HepG2 (cell line): Measurements from ENCODE around the gene RALY. TPM values are rescaled to one million over a fixed set of nuclear protein-coding genes. Genes with fewer than 3 reads are reported as not detected.

ENCODE experiments used
- AFF4 ChIP-seq: sonication (generic); formaldehyde crosslinking; IDR thresholded peaks from 2 replicates; pipeline ENCODE4 v1.4.0; 2020; ENCODE audit warnings: missing genetic modification reagents
- ATF2 ChIP-seq: sonication (generic); formaldehyde crosslinking; IDR thresholded peaks from 2 replicates; pipeline ENCODE4 v1.4.0; 2020; ENCODE audit warnings: missing genetic modification reagents
- ATF4 ChIP-seq, 2 experiments: fragments of 450-650 bp in 1 of 2; sonication (generic) in 1 of 2; formaldehyde crosslinking; IDR thresholded peaks; 2 replicates each; pipeline versions ENCODE4 v1.5.0 to v1.8.0; 2020 to 2022; ENCODE audit warnings: mild to moderate bottlenecking in 1 of 2, missing genetic modification reagents in 1 of 2
- CTCF ChIP-seq: sonication (generic); formaldehyde crosslinking; IDR thresholded peaks from 2 replicates; pipeline ENCODE4 v1.5.0; 2020; ENCODE audit warnings: mild to moderate bottlenecking, missing genetic modification reagents, moderate library complexity
- HCFC1 ChIP-seq: fragments of 150-350 bp; IDR thresholded peaks from 2 replicates; pipeline ENCODE4 v1.6.1; 2014; ENCODE audit warnings: low read depth, low read length
- IKZF4 ChIP-seq: sonication (generic); formaldehyde crosslinking; IDR thresholded peaks from 2 replicates; pipeline ENCODE4 v1.5.1; 2020; ENCODE audit warnings: borderline replicate concordance, mild to moderate bottlenecking, low read depth, missing genetic modification reagents; ENCODE audit errors: not compliant biosample characterization
- PRDM15 ChIP-seq: sonication (generic); formaldehyde crosslinking; IDR thresholded peaks from 2 replicates; pipeline ENCODE4 v1.4.0; 2020; ENCODE audit warnings: missing genetic modification reagents
- RBM22 ChIP-seq: fragments of 200-400 bp; formaldehyde crosslinking; optimal IDR thresholded peaks from 2 replicates; pipeline ENCODE3; 2017; ENCODE audit warnings: mild to moderate bottlenecking, low read length, moderate library complexity
- TGIF2 ChIP-seq: IDR thresholded peaks from 2 replicates; pipeline ENCODE4 v1.6.1; 2016; ENCODE audit warnings: control low read depth, missing compliant biosample characterization
- THRA ChIP-seq: sonication (generic); formaldehyde crosslinking; IDR thresholded peaks from 2 replicates; pipeline ENCODE4 v1.4.0; 2020; ENCODE audit warnings: missing genetic modification reagents, borderline replicate concordance
- TMF1 ChIP-seq: sonication (generic); formaldehyde crosslinking; IDR thresholded peaks from 2 replicates; pipeline ENCODE4 v1.8.1; 2022; ENCODE audit warnings: low read depth, missing genetic modification reagents
- ZNF569 ChIP-seq: sonication (generic); formaldehyde crosslinking; IDR thresholded peaks from 2 replicates; pipeline ENCODE4 v1.5.0; 2020; ENCODE audit warnings: mild to moderate bottlenecking, missing genetic modification reagents, moderate library complexity, borderline replicate concordance
- polyA plus RNA-seq, 8 experiments: library from polyadenylated mRNA; depleted of rRNA in 3 of 8; stranded (reverse) in 7 of 8; unstranded in 1 of 8; fragments of >200 nt; fragmentation: Illumina TruSeq in 4 of 8; extraction: Trizol in 4 of 8; gene quantifications; 2 replicates each; pipeline versions ENCODE4 v1.2.1 to v1.2.3, GENCODE V29; 2011 to 2016; ENCODE audit warnings: low read depth in 4 of 8, missing spikeins in 1 of 8, mixed read lengths in 1 of 8; ENCODE audit not compliant: insufficient read depth in 1 of 8
- total RNA-seq, 5 experiments: library from RNA; depleted of rRNA; stranded (reverse); fragments of >200 nt; fragmentation: Illumina TruSeq; extraction: Trizol; gene quantifications; 2 replicates each; pipeline ENCODE4 v1.2.3, GENCODE V29; 2016; ENCODE audit warnings: low read depth in 1 of 5

RALY gene
- total and polyA plus RNA-seq, 2 of the 13 experiments (the other 11 are each of a cell fraction or from before 2014, with no cell fraction given) = 178 to 186 TPM

- no peak; the same call in none of the 2 replicates for TF ChIP-seq PRDM15
- 0 out of 2 replicates have a peak, but pooled peaks have one; percentile 24 for TF ChIP-seq CTCF (CRISPR knock-in tag)
- TF ChIP-seq ZNF569 = 0 out of 2 replicates have a peak, but pooled peaks have one; percentile 17
- no peak for TF ChIP-seq ATF4 (CRISPR knock-in tag; IDR thresholded peaks at IDR 0.05)
- no peak for TF ChIP-seq IKZF4 (CRISPR knock-in tag)
- 0 out of 2 replicates have a peak, but pooled peaks have one; percentile 10 for TF ChIP-seq ATF2 (CRISPR knock-in tag)
- TF ChIP-seq HCFC1 = no peak
- TF ChIP-seq AFF4 (CRISPR knock-in tag) = no peak
- no peak for TF ChIP-seq TMF1 (CRISPR knock-in tag)
- peak; percentile 74; the same call in 1 of the 2 replicates for TF ChIP-seq TGIF2
- peak; percentile 10 for TF ChIP-seq RBM22
- TF ChIP-seq THRA (CRISPR knock-in tag) = 0 out of 2 replicates have a peak, but pooled peaks have one; percentile 13
These were observed 117.3 kb downstream of the RALY start (continued) for GRCh38 chr20:34110745-34111641.
